ENCODE measurements around the gene KCNAB1. TPM values are rescaled to one million over a fixed set of nuclear protein-coding genes. Genes with fewer than 3 reads are reported as not detected.

Gene KCNAB1
- total and polyA plus RNA-seq, 12 donors = 1.4 to 5.0 (median 2.5) TPM

DNA sequence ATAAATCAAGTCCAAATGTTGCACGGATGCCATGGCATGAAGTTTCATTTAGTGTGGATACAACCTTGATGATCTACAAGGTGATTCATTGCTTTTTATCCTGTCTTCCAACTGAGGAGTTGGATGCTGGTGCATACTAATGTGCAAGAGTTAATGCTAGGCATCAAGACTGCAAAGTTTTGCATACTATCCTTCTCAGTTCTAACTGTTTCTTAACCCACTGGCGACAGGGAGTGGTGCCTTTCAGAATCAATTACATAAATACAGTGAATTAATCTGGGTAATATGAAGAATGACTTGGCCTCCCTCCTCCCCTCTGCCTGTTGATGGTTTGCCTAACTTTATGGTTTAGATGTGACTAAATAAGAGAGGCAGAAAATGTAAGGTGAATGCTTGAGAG, 43.5 kb downstream of the KCNAB1 start:
- H3K4me1 ChIP-seq = no peaks in the 10 kb centered on the region
- DNase-seq (no peak), ATAC-seq (no peak)
- H3K27me3 ChIP-seq = no peaks in the 10 kb centered on the region
- intact Hi-C loops (cut with DNase I) = loop anchor here in 2 of 10 donors (5.0 to 10.0 kb wide), 2 partner anchors 221 to 343 kb away; no protein-coding TSS in a partner anchor
- no peak overlapping the region for H3K4me3 ChIP-seq
- WGBS, 2 donors = 88 to 91% methylated on average over 2 of the region's 2 CpGs
- H3K36me3 ChIP-seq = no peaks in the 10 kb centered on the region
- no peaks in the 10 kb centered on the region for H3K9me3 ChIP-seq
- TF ChIP-seq, protein P1, sequence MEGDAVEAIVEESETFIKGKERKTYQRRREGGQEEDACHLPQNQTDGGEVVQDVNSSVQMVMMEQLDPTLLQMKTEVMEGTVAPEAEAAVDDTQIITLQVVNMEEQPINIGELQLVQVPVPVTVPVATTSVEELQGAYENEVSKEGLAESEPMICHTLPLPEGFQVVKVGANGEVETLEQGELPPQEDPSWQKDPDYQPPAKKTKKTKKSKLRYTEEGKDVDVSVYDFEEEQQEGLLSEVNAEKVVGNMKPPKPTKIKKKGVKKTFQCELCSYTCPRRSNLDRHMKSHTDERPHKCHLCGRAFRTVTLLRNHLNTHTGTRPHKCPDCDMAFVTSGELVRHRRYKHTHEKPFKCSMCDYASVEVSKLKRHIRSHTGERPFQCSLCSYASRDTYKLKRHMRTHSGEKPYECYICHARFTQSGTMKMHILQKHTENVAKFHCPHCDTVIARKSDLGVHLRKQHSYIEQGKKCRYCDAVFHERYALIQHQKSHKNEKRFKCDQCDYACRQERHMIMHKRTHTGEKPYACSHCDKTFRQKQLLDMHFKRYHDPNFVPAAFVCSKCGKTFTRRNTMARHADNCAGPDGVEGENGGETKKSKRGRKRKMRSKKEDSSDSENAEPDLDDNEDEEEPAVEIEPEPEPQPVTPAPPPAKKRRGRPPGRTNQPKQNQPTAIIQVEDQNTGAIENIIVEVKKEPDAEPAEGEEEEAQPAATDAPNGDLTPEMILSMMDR (IDR thresholded peaks at IDR 0.05) = no peak
- no peak overlapping the region for H3K27ac ChIP-seq

DNA sequence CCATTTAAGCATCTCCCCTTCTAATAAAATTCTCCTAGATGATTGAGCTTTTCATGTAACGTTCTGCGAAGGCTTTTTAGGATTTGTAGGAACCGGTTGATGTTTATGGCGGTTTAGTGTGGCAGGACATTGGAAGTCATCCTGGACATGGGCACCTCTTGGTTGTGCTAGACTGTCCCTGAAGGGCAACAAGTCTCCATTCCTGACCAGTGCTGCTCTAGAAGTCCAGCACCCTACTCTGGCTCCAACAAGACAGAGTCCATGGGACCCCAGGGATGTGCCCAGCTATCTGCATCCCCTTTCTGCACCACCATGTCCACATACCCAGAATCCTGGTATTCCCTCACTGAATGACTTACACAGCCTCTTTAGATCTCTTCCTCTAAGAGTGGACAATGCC, 46.4 kb downstream of the KCNAB1 start:
- no peak overlapping the region for H3K4me3 ChIP-seq
- no peak for DNase-seq
- no peaks in the 10 kb centered on the region for H3K4me1 ChIP-seq
- 72 to 86% methylated on average over 4 of the region's 4 CpGs for WGBS, 2 donors
- no peak for ATAC-seq
- intact Hi-C loops (cut with DNase I) = loop anchor here in 2 of 10 donors (5.0 to 10.0 kb wide), 2 partner anchors 218 to 340 kb away; no protein-coding TSS in a partner anchor
- no peaks in the 10 kb centered on the region for H3K36me3 ChIP-seq
- H3K9me3 ChIP-seq = no peaks in the 10 kb centered on the region
- no peak overlapping the region for H3K27ac ChIP-seq
- no peaks in the 10 kb centered on the region for H3K27me3 ChIP-seq
- TF ChIP-seq, protein P1 (IDR thresholded peaks at IDR 0.05) = no peak

DNA sequence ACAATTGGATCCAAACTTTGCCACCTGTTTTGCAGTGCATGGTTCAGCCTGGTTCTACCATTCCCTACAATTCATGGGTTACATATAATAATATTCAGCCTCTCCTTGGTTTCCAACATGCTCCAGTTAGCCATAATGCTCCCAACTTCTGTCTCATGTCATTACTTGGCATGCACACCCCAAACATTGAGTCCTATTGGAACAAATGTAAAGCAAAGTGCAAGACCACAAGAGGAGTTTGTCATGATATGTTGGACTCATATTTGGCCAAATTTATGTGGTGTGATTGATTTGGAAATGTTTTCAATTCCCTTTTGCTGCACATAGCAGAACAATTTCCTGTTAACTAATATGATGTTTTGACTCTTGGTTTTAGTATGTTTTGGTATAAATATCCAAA, 50.2 kb downstream of the KCNAB1 start:
- no peak for ATAC-seq
- TF ChIP-seq, protein P1 (IDR thresholded peaks at IDR 0.05) = no peak
- no peaks in the 10 kb centered on the region for H3K36me3 ChIP-seq

DNA sequence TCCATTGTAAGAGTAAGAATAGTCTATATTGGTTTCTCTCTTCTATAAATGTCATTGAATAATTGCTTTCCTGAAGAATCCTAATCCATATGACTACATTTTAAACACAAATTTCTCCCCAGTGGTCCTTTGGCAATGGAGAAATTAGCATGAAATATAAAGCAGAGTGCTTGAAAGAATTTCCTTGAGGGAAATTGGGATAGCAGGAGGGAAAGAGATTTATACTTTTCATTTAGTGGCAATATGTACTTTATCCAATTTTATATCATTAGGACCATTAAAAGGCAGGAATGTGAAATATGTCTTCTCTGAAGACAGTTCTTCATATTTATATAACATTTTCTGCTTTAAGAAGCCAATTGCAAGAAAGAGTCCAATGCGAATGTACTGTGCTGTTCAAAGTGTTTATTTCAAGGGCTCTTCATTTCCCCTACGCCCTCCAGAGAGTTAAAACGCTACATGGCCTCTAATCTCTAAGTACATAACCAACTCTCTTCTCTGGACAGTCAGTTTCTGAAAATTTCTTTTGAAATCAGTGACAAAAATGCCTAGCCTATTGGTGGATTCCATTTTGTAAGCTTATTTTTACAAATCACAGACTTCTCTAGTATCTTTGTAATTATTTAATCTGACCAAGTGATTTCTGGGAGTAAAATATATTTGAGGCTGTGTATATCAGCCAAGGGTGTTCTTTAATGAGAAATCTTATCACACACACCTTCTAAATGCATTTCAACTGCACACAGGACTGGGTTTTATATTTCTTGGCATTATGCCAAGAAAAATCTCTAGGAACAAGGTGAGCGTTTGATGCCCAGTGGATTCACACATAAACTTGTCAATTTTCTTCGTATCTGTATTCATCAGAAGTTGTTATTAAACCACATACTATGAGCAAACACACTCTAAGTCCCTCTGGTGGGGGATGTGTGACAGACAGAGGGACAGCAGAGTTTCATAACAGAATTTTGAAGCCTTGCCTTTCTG, 51.2 kb downstream of the KCNAB1 start:
- no peak for ATAC-seq
- 75 to 79% methylated on average over 5 of the region's 5 CpGs for WGBS, 2 donors
- no peak overlapping the region for H3K4me3 ChIP-seq

More for the DNA sequence above, 50.2 kb downstream of the KCNAB1 start:
- Histone ChIP-seq H3K4me3 (no peak overlapping the region), H3K27ac (no peak overlapping the region), H3K4me1 (no peaks in the 10 kb centered on the region), H3K27me3 (no peaks in the 10 kb centered on the region), H3K9me3 (no peaks in the 10 kb centered on the region)
- intact Hi-C loops (cut with DNase I) = loop anchor here in 1 of 10 donors (5.0 kb wide), 1 partner anchor 337 kb away; no protein-coding TSS in a partner anchor
- DNase-seq = no peak

More for the DNA sequence above, 51.2 kb downstream of the KCNAB1 start:
- Histone ChIP-seq H3K27ac (no peak overlapping the region), H3K27me3 (no peaks in the 10 kb centered on the region), H3K9me3 (no peaks in the 10 kb centered on the region), H3K4me1 (no peaks in the 10 kb centered on the region), H3K36me3 (no peaks in the 10 kb centered on the region)
- TF ChIP-seq, protein P1 (IDR thresholded peaks at IDR 0.05) = no peak
- intact Hi-C loops (cut with DNase I) = loop anchor here in 1 of 10 donors (5.0 kb wide), 1 partner anchor 336 kb away; no protein-coding TSS in a partner anchor
- DNase-seq = no peak
